ENCODE data around the gene CCDC28B. TPM values are rescaled to one million over a fixed set of nuclear protein-coding genes. Genes with fewer than 3 reads are reported as not detected.

The CCDC28B gene
- total and polyA plus RNA-seq, 2 donors (not counting 3 experiments of a cell fraction or from before 2014, with no cell fraction given), result 12.0 to 19.1 TPM

GRCh38 chr1:32195531-32195930 lies 4.9 kb upstream of the CCDC28B start:
- ChIA-PET CTCF (no interaction called here), POLR2A (interaction anchor here (0.9 kb wide), 1 partner anchor 87 kb away, joined by 3 read pairs; the partner anchor contains the start of gene KPNA6)
- dilution Hi-C loops (cut with MboI; ENCODE audit: extremely low pct_ligation_motif_present, low sequenced_read_pairs) (no loop called here), intact Hi-C loops (cut with micrococcal nuclease) (no loop called here)
- no peaks in the 10 kb centered on the region for H3K9me3 ChIP-seq (replicated peaks; ENCODE audit: control insufficient read depth, insufficient read depth, low read length)
- H3K27ac ChIP-seq (ENCODE audit: insufficient read depth, low read depth, low read length), result no peak overlapping the region
- H3K4me1 ChIP-seq (ENCODE audit: control insufficient read depth, extremely low read depth, insufficient read depth, low read length), result no peaks in the 10 kb centered on the region
- no peak for DNase-seq (ENCODE audit: low read depth, low spot score)
- no TSS peak for BruUV-seq (replicated peaks)
- H3K4me2 ChIP-seq (ENCODE audit: insufficient read depth, low read length), result no peak overlapping the region
- peaks cover 30 to 58% of the 10 kb centered on the region in 2 experiments for H3K36me3 ChIP-seq (ENCODE audit: control insufficient read depth in 2 of 2, extremely low read depth in 1 of 2, insufficient read depth in 2 of 2, low read length in 2 of 2)
- H3K4me3 ChIP-seq (replicated peaks in 1 of 3; ENCODE audit: insufficient read depth in 1 of 3, low read depth in 1 of 3, low read length in 3 of 3), result no peak overlapping the region
- no peak overlapping the region for H3K9ac ChIP-seq (replicated peaks; ENCODE audit: extremely low read depth, insufficient read depth, low read length)
- no peak overlapping the region for H2AFZ ChIP-seq (ENCODE audit: low read depth, low read length)
- FAIRE-seq, result no peak
- H3K9me1 ChIP-seq (replicated peaks; ENCODE audit: control insufficient read depth, extremely low read depth, insufficient read depth, low read length), result no peaks in the 10 kb centered on the region
- no peak for TF ChIP-seq POLR2A (IDR thresholded peaks at IDR 0.05; ENCODE audit: low read depth, low read length)
- TF ChIP-seq EZH2 (IDR thresholded peaks at IDR 0.05; ENCODE audit: borderline replicate concordance, low read depth, low read length, severe bottlenecking), result no peak
- no peak for TF ChIP-seq MAX (IDR thresholded peaks at IDR 0.05; ENCODE audit: insufficient read depth, insufficient read length)
- TF ChIP-seq GATA2 (IDR thresholded peaks at IDR 0.05; ENCODE audit: insufficient read depth, insufficient read length, low read depth, low read length), result no peak
- no peak for TF ChIP-seq MYC (IDR thresholded peaks at IDR 0.05; ENCODE audit: low read depth, low read length)
- no peak for TF ChIP-seq FOS (IDR thresholded peaks at IDR 0.05; ENCODE audit: borderline replicate concordance, insufficient read depth, low read length)
- TF ChIP-seq JUN (IDR thresholded peaks at IDR 0.05; ENCODE audit: borderline replicate concordance, insufficient read depth, insufficient read length, low read depth), result no peak
- no peak for TF ChIP-seq CTCF (IDR thresholded peaks at IDR 0.05; ENCODE audit: extremely low read depth in 1 of 2, insufficient read depth in 1 of 2, low read depth in 1 of 2, low read length in 2 of 2)
- no peak for TF ChIP-seq POLR2AphosphoS5 (IDR thresholded peaks at IDR 0.05; ENCODE audit: insufficient read depth, low read depth, low read length)
- no peaks in the 10 kb centered on the region for H4K20me1 ChIP-seq (replicated peaks; ENCODE audit: control insufficient read depth, extremely low read depth, insufficient read depth, low read length)
- no peaks in the 10 kb centered on the region for H3K79me2 ChIP-seq (ENCODE audit: control insufficient read depth, insufficient read depth, low read length)
- no peaks in the 10 kb centered on the region for H3K27me3 ChIP-seq (ENCODE audit: control insufficient read depth in 2 of 2, insufficient read depth in 2 of 2, low read length in 2 of 2)
